Liver (tissue), 3 donors: ENCODE measurements around the gene NDC80.

ENCODE experiments used
- CTCF ChIP-seq: fragments of 150-350 bp; IDR thresholded peaks from 2 replicates; pipeline ENCODE4 v1.5.1; 2017; ENCODE audit warnings: improper control_type of control experiment, low read depth, low read length; ENCODE audit not compliant: missing input control
- HNF4A ChIP-seq, 2 donors: conservative IDR thresholded peaks; 2 replicates each; pipeline ENCODE4 v1.6.1; 2016; ENCODE audit warnings: antibody characterized with exemption in 2 of 2, mild to moderate bottlenecking in 2 of 2
- RAD21 ChIP-seq, 2 donors: IDR thresholded peaks; 2 replicates each; pipeline ENCODE4 v1.6.1; 2016; ENCODE audit warnings: antibody characterized with exemption in 2 of 2, mild to moderate bottlenecking in 2 of 2
- ZBTB33 ChIP-seq: IDR thresholded peaks from 2 replicates; pipeline ENCODE4 v1.6.1; 2016; ENCODE audit warnings: antibody characterized with exemption
- donor health status: healthy.
- donor health status: healthy.

- TF ChIP-seq CTCF (no peak), ZBTB33 (no peak), HNF4A (conservative IDR thresholded peaks at IDR 0.05) (no peak), RAD21 (IDR thresholded peaks at IDR 0.05) (no peak)
Measured at GRCh38 chr18:2545155-2545554, 26.2 kb upstream of the NDC80 start.
